Measurements from ENCODE around the gene PLPPR3. TPM values are rescaled to one million over a fixed set of nuclear protein-coding genes. Genes with fewer than 3 reads are reported as not detected.
A peak's percentile ranks its signal among the peaks of the same experiment; 100 is the strongest.

Gene PLPPR3
- total and polyA plus RNA-seq, 9 of the 15 experiments (the other 6 are each of a cell fraction or from before 2014, with no cell fraction given): 0.01 to 48.2 (median 8.6) TPM

DNA sequence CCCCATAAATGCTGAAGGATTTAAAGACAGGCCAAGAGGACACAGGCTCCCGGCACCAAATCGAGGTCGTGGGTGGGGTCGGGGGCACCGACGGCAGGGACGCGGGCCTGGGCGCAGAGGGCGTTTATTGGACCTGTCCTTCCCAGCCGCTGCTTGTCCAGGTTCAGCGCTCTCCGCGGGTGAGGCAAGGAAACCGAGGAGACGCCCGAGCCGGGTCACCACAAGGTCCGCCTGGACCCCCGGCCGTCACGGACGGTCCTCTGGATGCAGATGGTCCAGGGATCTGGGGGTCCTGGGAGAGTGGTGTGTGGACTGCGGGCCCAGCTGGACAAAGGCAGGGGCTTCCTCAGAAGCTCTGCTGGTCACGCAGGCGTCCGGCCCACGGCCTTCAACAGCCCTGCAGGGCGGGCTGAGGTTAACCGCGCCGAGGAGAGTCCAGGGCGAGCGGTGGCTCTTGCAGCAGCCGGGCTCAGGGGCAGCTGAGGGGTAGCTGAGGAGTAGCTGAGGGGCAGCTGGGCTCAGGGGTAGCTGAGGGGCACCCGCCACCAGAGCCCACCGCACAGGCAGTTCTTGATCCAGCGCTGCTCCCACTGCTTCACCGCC is 46.2 kb upstream of the PLPPR3 start (continued):
- TF ChIP-seq ZNF224 (CRISPR knock-in tag; IDR thresholded peaks at IDR 0.05): no peak
- no peak for TF ChIP-seq MCM5 (IDR thresholded peaks at IDR 0.05; ENCODE audit: low read depth)
- TF ChIP-seq PCBP2 (IDR thresholded peaks at IDR 0.05; ENCODE audit: low read depth, low read length, poor library complexity, severe bottlenecking): no peak
- TF ChIP-seq, protein P1, sequence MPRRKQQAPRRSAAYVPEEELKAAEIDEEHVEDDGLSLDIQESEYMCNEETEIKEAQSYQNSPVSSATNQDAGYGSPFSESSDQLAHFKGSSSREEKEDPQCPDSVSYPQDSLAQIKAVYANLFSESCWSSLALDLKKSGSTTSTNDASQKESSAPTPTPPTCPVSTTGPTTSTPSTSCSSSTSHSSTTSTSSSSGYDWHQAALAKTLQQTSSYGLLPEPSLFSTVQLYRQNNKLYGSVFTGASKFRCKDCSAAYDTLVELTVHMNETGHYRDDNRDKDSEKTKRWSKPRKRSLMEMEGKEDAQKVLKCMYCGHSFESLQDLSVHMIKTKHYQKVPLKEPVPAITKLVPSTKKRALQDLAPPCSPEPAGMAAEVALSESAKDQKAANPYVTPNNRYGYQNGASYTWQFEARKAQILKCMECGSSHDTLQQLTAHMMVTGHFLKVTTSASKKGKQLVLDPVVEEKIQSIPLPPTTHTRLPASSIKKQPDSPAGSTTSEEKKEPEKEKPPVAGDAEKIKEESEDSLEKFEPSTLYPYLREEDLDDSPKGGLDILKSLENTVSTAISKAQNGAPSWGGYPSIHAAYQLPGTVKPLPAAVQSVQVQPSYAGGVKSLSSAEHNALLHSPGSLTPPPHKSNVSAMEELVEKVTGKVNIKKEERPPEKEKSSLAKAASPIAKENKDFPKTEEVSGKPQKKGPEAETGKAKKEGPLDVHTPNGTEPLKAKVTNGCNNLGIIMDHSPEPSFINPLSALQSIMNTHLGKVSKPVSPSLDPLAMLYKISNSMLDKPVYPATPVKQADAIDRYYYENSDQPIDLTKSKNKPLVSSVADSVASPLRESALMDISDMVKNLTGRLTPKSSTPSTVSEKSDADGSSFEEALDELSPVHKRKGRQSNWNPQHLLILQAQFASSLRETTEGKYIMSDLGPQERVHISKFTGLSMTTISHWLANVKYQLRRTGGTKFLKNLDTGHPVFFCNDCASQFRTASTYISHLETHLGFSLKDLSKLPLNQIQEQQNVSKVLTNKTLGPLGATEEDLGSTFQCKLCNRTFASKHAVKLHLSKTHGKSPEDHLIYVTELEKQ (CRISPR knock-in tag; IDR thresholded peaks at IDR 0.05): no peak

DNA sequence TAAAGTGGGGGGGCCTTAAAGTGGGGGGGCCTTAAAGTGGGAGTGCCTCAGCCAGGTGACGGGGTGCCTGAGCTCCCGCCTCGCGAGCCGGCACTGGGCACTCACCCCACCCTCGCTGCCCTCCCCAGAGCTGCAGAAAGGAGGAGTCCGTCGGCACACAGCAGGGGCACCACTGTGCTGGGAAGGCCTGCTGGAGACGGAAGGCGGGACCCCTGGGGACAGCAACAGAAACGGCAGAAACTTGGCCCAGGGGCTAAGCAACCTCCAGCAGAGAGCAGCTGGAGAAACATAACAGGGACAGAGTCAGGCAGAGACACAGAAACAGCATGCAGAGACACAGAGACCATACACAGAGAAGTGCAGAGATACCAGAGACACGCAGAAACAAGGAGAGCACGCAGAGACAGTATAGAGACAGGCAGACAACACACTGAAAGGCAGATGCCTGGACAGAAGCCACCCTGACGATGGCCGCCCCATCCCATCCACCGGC is 45.6 kb upstream of the PLPPR3 start:
- POLR2A ChIA-PET: no interaction called here
- TF ChIP-seq FOXM1 (IDR thresholded peaks at IDR 0.05; ENCODE audit: low read depth): no peak
- TF ChIP-seq FOXM1 (CRISPR knock-in tag; IDR thresholded peaks at IDR 0.05; ENCODE audit: low read depth): no peak
- TF ChIP-seq SMAD4 (CRISPR knock-in tag; conservative IDR thresholded peaks at IDR 0.05): no peak
- peak; percentile 82 for TF ChIP-seq SUPT5H (IDR thresholded peaks at IDR 0.05)
- TF ChIP-seq, protein P2, sequence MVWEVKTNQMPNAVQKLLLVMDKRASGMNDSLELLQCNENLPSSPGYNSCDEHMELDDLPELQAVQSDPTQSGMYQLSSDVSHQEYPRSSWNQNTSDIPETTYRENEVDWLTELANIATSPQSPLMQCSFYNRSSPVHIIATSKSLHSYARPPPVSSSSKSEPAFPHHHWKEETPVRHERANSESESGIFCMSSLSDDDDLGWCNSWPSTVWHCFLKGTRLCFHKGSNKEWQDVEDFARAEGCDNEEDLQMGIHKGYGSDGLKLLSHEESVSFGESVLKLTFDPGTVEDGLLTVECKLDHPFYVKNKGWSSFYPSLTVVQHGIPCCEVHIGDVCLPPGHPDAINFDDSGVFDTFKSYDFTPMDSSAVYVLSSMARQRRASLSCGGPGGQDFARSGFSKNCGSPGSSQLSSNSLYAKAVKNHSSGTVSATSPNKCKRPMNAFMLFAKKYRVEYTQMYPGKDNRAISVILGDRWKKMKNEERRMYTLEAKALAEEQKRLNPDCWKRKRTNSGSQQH (CRISPR knock-in tag; IDR thresholded peaks at IDR 0.05): 0 out of 2 replicates have a peak, but pooled peaks have one; percentile 13
- TF ChIP-seq SIN3A (IDR thresholded peaks at IDR 0.05; ENCODE audit: borderline replicate concordance in 2 of 2, control insufficient read depth in 1 of 2, low read depth in 2 of 2, low read length in 2 of 2): peak in 1 of 2 experiments; percentile 32; a peak in 1 of 4 replicates
- no peak for TF ChIP-seq TCF7 (IDR thresholded peaks at IDR 0.05; ENCODE audit: borderline replicate concordance)
- peak; percentile 64; the same call in 1 of the 2 replicates for TF ChIP-seq POLR2AphosphoS2 (IDR thresholded peaks at IDR 0.05; ENCODE audit: low read length)
- peak; percentile 50 for TF ChIP-seq PTBP1 (IDR thresholded peaks at IDR 0.05; ENCODE audit: low read depth, low read length)
- no peak for TF ChIP-seq NCOA4 (IDR thresholded peaks at IDR 0.05; ENCODE audit: partially characterized antibody)
- TF ChIP-seq CHD2 (IDR thresholded peaks at IDR 0.05; ENCODE audit: low read depth, low read length): peak; percentile 37; the same call in 1 of the 2 replicates
- no peak for TF ChIP-seq SREBF2 (CRISPR knock-in tag; IDR thresholded peaks at IDR 0.05)
- no peak for TF ChIP-seq SRF (CRISPR knock-in tag; IDR thresholded peaks at IDR 0.05)

More for the DNA sequence above, 45.6 kb upstream of the PLPPR3 start:
- H3K4me1 ChIP-seq (replicated peaks in 1 of 2; ENCODE audit: control insufficient read depth in 2 of 2, insufficient read depth in 2 of 2, low read length in 2 of 2): peaks cover 20 to 80% of the 10 kb centered on the region in 2 experiments
- H3K4me3 ChIP-seq: no peak overlapping the region
- ATAC-seq (no peak), FAIRE-seq (no peak), DNase-seq (ENCODE audit: extremely low read depth in 1 of 4, low spot score in 3 of 4) (no peak)
- H2AFZ ChIP-seq (ENCODE audit: low read depth, low read length): no peak overlapping the region
- H3K79me2 ChIP-seq (ENCODE audit: control insufficient read depth, insufficient read depth, low read length): peaks cover 8% of the 10 kb centered on the region; the same call in 2 of the 3 replicates
- no peaks in the 10 kb centered on the region for H3K9me3 ChIP-seq (replicated peaks; ENCODE audit: control insufficient read depth, insufficient read depth, low read depth, low read length)
- CTCF ChIA-PET (ENCODE audit: low intra/inter-chr PET ratio): no interaction called here
- intact Hi-C loops (cut with micrococcal nuclease) (no loop called here), in situ Hi-C loops (cut with MboI) (no loop called here)
- BruUV-seq (replicated peaks): no TSS peak
- H3K9me1 ChIP-seq (ENCODE audit: control insufficient read depth, insufficient read depth, low read length): no peaks in the 10 kb centered on the region
- H3K9ac ChIP-seq (ENCODE audit: insufficient read depth in 1 of 2, low read depth in 2 of 2, low read length in 2 of 2): no peak overlapping the region
- H3K27me3 ChIP-seq (ENCODE audit: control insufficient read depth in 2 of 2, insufficient read depth in 2 of 2, low read length in 2 of 2): no peaks in the 10 kb centered on the region
- no peaks in the 10 kb centered on the region; the same call in 1 of the 2 replicates for H4K20me1 ChIP-seq (replicated peaks; ENCODE audit: control insufficient read depth, insufficient read depth, low read length)
- H3K36me3 ChIP-seq (ENCODE audit: control insufficient read depth, insufficient read depth, low read length): peaks cover 66% of the 10 kb centered on the region; the same call in 2 of the 3 replicates
- WGBS (ENCODE audit: insufficient coverage, low coverage, missing lambda C conversion rate): 79% methylated on average over 11 of the region's 16 CpGs
- H3K4me2 ChIP-seq (ENCODE audit: insufficient read depth, low read length): no peak overlapping the region
- no peak overlapping the region for H3K27ac ChIP-seq (ENCODE audit: extremely low read depth, low read depth, low read length)

All from K562 (cell line).